AG04449 (cell line): ENCODE results near the gene P2RX3.

Experiments used
- CTCF ChIA-PET: fragments of 350-600 bp; formaldehyde crosslinking; extraction: SDS; loops from one replicate; lab custom pipeline; 2021; ENCODE audit warnings: antibody characterized with exemption; lab: Yijun Ruan, JAX
- POLR2A ChIA-PET: fragments of 400-600, 350-600 bp; formaldehyde crosslinking; extraction: SDS; loops from one replicate; lab custom pipeline; 2020; ENCODE audit warnings: antibody characterized with exemption, inconsistent platforms; lab: Yijun Ruan, JAX
- DNase-seq: peaks from one replicate; pipeline ENCODE4 v3.0.0-alpha.2; 2010; ENCODE audit warnings: low read depth, low spot score
- H3K4me3 ChIP-seq: 2 replicates; pipeline ENCODE4 v1.5.1; 2011; ENCODE audit warnings: low read depth, mild to moderate bottlenecking, control low read depth, low read length
- CTCF ChIP-seq: IDR thresholded peaks from one replicate; pipeline ENCODE4 v1.5.1; 2011; ENCODE audit warnings: mild to moderate bottlenecking, moderate library complexity, low read length, control low read depth, inconsistent platforms; ENCODE audit not compliant: insufficient read depth; ENCODE audit errors: missing control alignments

Gene P2RX3

GRCh38 chr11:57308426-57309060 lies 29.6 kb upstream of the P2RX3 start:
- H3K4me3 ChIP-seq, result no peak overlapping the region
- POLR2A ChIA-PET, result interaction anchor here (1.1 kb wide), 1 partner anchor 11 kb away, joined by 3 read pairs; no protein-coding TSS in a partner anchor
- CTCF ChIA-PET, result interaction anchor here (1.0 kb wide), 1 partner anchor 30 kb away, joined by 4 read pairs; no protein-coding TSS in a partner anchor
- TF ChIP-seq CTCF, result no peak
- DNase-seq, result no peak

GRCh38 chr11:57309106-57310059 lies 28.8 kb upstream of the P2RX3 start:
- CTCF ChIA-PET, result no interaction called here
- no peak for TF ChIP-seq CTCF
- H3K4me3 ChIP-seq, result no peak overlapping the region
- POLR2A ChIA-PET, result interaction anchor here (1.1 kb wide), 1 partner anchor 11 kb away, joined by 3 read pairs; no protein-coding TSS in a partner anchor
- no peak for DNase-seq

- CTCF ChIA-PET, result no interaction called here
- no peak for DNase-seq
- POLR2A ChIA-PET, result interaction anchor here (3.1 kb wide), 1 partner anchor 13 kb away, joined by 38 read pairs; no protein-coding TSS in a partner anchor
- TF ChIP-seq CTCF, result no peak
- H3K4me3 ChIP-seq, result peak overlapping the region; percentile 58
Measured at GRCh38 chr11:57310091-57310490, 28.1 kb upstream of the P2RX3 start.

GRCh38 chr11:57310630-57311086 lies 27.5 kb upstream of the P2RX3 start:
- ChIA-PET CTCF (interaction anchor here (2.9 kb wide), 1 partner anchor 11 kb away, joined by 17 read pairs; no protein-coding TSS in a partner anchor), POLR2A (interaction anchor here (1.5 to 3.2 kb wide), 3 partner anchors 12 to 17 kb away, joined by 4 to 38 read pairs (median 24); partner anchors contain the start of gene TNKS1BP1)
- no peak for TF ChIP-seq CTCF
- DNase-seq, result no peak
- peak overlapping the region; percentile 58 for H3K4me3 ChIP-seq

- no peak for TF ChIP-seq CTCF
- POLR2A ChIA-PET, result interaction anchor here (0.6 to 3.2 kb wide), 6 partner anchors 8 to 61 kb away, joined by 3 to 38 read pairs (median 6); partner anchors contain the start of gene TNKS1BP1
- DNase-seq, result peak; percentile 84
- H3K4me3 ChIP-seq, result peak overlapping the region; percentile 58
- CTCF ChIA-PET, result interaction anchor here (0.6 to 2.9 kb wide), 5 partner anchors 10 to 470 kb away, joined by 3 to 17 read pairs (median 3); partner anchors contain the start of gene UBE2L6
Measured at GRCh38 chr11:57311109-57311936, 26.8 kb upstream of the P2RX3 start.
